ES-I3 (cell line): ENCODE measurements around the gene DGKI.

Experiments
- H3K36me3 ChIP-seq: 2 replicates; pipeline ENCODE4 v1.6.1; 2013; ENCODE audit warnings: mild to moderate bottlenecking, low read length, control low read depth, moderate library complexity; ENCODE audit not compliant: insufficient read depth
- H3K4me1 ChIP-seq: 2 replicates; pipeline ENCODE4 v1.6.1; 2013; ENCODE audit warnings: mild to moderate bottlenecking, control low read depth, low read length; ENCODE audit not compliant: insufficient read depth
- H3K9ac ChIP-seq: 2 replicates; pipeline ENCODE4 v1.6.1; 2013; ENCODE audit warnings: low read depth, mild to moderate bottlenecking, low read length, moderate library complexity
- H3K9me3 ChIP-seq: 2 replicates; pipeline ENCODE4 v1.6.1; 2013; ENCODE audit warnings: mild to moderate bottlenecking, low read length, moderate library complexity; ENCODE audit not compliant: control insufficient read depth, insufficient read depth

The DGKI gene

DNA sequence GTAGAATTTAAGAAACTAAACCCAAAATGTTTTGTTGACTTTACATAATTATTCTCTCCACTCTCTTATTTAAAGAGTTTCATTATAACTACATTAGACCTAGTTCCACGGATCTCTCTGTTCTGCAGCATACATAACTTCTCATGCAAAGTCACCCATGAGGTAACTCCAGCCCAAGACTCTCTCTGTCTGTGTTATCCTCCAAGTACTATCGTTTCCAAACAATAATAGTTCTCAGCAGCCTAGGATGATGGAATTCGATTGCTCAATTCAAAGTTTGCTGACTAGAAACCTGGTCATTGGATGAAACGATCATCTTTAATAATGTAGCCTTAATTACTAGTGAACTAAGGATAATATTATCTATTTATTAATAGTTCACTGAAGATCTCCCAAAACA is 300.1 kb downstream of the DGKI start:
- Histone ChIP-seq H3K4me1 (no peaks in the 10 kb centered on the region), H3K9me3 (no peaks in the 10 kb centered on the region)

DNA sequence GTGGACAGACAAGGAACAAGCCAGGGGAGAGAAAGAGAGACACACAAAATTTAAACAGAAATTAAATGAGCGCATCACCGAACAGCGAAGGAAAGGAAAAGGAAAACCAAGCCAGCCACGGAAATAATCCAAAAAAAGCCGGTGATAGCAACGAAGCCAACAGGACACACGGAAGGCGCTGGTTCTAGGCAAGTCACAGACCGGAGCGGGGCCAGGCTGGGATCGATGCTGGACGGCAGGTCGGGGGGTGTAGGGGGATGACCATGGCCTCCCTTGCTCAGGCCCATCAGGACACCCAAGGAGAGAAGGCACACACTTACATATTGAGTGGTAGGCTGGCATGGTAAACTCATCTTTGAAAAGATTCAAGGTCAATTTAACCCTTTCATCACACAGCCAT is 300.8 kb downstream of the DGKI start:
- H3K9me3 ChIP-seq, result no peaks in the 10 kb centered on the region
- H3K9ac ChIP-seq, result no peak overlapping the region
- no peaks in the 10 kb centered on the region for H3K36me3 ChIP-seq
- H3K4me1 ChIP-seq, result no peaks in the 10 kb centered on the region

More for the DNA sequence above, 300.1 kb downstream of the DGKI start:
- Histone ChIP-seq H3K36me3 (no peaks in the 10 kb centered on the region), H3K9ac (no peak overlapping the region)

DNA sequence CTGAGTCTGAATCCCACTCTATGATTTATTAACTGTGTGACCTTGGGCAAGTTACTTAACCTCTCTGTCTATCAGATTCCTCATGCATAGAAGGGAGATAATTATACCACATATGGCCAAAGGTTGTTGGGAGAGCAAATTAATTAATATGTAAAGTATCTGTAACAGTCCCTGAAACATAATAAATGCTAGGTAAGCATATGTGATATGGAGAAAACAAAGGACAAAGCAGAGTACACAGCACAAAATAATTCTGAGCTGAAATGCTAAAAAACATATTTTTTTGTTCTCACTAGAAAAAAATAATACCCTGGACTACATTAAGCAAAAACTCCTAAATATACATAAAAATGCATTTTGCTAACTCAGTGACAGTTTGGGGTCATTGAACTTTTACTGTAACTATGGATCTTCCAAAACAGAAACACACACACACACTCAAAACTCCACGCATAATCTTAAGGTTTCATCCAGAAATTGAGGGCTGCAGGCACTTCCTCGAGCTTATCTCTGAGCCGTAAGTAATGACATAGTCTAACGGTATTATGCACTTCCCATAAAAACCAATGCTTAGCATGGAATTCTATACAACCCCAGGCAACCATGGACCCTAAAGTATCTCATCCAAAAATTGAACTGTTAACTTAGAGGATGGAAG is 301.6 kb downstream of the DGKI start:
- H3K4me1 ChIP-seq, result no peaks in the 10 kb centered on the region
- no peak overlapping the region for H3K9ac ChIP-seq
- H3K36me3 ChIP-seq, result no peaks in the 10 kb centered on the region
- H3K9me3 ChIP-seq, result no peaks in the 10 kb centered on the region

DNA sequence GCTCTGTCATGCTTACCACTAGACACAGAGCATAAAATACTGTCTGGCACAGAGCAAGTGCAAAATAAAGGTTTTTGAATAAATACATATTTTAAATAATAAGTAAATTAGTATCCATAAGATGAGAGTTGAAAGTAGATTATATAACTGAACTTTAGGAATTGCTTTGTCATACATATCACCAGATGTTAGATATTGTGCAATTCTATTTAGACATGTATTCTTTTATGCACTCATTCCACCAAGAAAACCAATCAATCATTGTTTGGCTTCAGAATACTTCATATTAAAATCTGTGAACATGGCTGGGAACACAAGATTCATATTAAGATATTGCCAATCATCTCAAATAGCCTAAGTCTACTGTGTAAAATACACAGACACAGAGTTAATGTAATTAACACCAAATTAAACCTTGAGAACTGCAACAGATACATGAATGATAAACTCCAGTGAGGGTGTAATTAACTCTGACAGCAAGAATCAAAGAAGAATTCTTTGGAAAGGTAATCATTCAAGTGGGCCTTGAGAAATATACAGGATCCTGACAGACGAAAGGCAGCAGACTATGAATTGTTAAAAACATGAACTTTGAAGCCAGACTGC is 302.2 kb downstream of the DGKI start:
- H3K9ac ChIP-seq, result no peak overlapping the region
- H3K36me3 ChIP-seq, result no peaks in the 10 kb centered on the region
- H3K9me3 ChIP-seq, result no peaks in the 10 kb centered on the region
- no peaks in the 10 kb centered on the region for H3K4me1 ChIP-seq

DNA sequence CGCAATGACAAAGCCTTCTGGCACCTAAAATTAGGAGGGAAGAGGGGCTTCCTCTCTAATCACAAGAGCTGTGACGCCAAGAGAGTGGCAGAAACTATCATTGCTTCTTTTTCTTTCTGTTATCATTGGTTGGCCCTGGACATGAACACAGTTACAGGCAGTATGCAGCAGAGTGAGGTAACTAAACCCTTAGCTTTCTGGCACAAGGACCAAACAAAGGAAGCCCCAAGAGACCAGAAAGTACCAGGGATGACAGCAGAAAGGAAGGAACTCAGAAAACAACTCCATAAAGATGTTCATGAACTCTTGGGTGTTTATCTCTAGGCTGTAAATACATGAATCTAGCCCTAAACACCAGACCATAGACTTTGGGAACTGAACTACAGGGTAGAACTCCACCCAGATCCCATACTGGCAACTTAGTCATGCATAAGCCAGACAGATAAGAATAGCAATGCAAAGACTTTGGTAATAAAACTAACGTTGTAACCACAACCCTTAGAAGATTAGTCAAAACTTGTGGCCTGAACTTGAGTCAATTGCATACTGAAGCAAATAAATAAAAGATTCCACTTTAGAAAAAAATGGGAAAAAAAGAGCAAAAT is 307.6 kb downstream of the DGKI start:
- H3K9ac ChIP-seq, result no peak overlapping the region
- H3K4me1 ChIP-seq, result no peaks in the 10 kb centered on the region
- no peaks in the 10 kb centered on the region; the same call in 1 of the 2 replicates for H3K36me3 ChIP-seq
- H3K9me3 ChIP-seq, result no peaks in the 10 kb centered on the region

DNA sequence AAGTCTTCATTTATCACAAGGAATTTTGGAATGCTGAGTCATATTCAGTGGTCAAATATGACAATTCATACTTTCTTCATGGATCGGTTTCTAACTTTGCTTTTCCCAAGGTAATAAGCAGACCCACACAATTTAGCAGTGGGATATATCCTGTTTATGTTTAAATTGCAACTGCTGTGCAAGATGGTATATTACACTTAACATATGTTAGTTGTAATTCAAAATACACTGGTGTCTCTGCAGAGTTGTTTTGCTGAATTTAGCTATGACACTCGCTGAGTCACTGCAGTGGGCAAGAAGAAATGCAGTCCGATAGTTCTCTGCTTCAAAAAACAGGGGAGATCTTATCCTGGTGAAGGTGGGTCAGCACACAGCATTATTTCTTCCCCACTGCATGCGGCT is 308.4 kb downstream of the DGKI start:
- H3K36me3 ChIP-seq, result no peaks in the 10 kb centered on the region; the same call in 1 of the 2 replicates
- H3K9me3 ChIP-seq, result no peaks in the 10 kb centered on the region
- no peak overlapping the region for H3K9ac ChIP-seq
- no peaks in the 10 kb centered on the region for H3K4me1 ChIP-seq

DNA sequence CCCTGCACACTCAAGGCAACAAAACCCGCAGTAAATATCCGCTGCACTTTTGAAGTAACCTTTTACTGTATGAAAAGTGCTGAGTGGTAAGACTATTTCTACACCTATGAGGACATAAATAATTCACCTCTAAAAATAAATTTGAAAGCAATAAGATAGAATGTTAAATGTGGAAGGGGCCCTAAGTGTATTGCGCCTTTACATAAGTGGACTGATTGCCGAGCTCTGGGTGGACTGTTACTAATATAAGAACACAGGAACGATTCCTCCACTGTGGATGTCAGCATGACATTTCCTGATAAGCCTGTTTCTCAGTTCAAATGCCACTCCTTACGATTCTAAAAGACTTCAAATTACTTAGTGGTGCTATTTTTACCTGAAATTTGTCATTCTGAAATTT is 311.2 kb downstream of the DGKI start:
- H3K9ac ChIP-seq, result no peak overlapping the region
- H3K4me1 ChIP-seq, result no peaks in the 10 kb centered on the region
- H3K36me3 ChIP-seq, result no peaks in the 10 kb centered on the region; the same call in 1 of the 2 replicates
- no peaks in the 10 kb centered on the region; the same call in 1 of the 2 replicates for H3K9me3 ChIP-seq

DNA sequence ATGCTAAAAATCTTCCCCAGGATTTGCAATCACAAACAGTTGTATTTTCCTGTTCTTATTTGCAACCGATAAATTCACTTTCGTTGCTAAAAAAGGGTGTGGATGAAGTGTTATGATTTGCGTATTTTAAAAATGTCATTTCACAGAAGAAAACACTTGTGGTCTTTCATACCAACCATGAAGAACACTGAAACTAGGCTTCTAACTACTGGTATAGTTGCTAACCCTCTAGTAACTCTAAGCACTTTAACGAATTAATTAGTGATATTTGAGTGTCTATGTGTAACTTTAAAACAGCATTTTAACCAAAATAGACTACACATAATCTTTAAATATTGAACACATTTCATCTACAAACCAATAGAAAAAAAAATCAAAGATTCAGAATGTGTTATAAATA is 315.1 kb downstream of the DGKI start:
- Histone ChIP-seq H3K36me3 (no peaks in the 10 kb centered on the region), H3K9me3 (no peaks in the 10 kb centered on the region; the same call in 1 of the 2 replicates), H3K4me1 (no peaks in the 10 kb centered on the region), H3K9ac (no peak overlapping the region)

DNA sequence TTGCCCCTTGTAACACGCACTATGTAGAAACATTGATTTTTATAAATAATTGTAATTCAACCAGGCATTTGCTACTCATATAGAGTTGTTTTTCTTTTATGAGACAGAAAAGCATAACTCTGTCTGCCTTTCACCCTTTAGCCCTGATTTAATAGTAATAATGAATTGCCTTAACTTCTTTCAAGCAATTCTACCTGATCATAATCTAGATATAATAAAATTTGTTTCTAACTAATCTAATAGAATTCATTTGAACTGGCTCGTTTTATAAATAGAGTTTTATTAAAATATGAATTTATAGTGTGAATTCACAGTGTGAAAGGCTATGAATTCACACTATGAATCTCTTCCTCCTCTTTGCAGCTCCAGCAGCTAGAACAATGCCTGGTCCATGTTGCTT is 319.1 kb downstream of the DGKI start:
- Histone ChIP-seq H3K9ac (no peak overlapping the region), H3K36me3 (no peaks in the 10 kb centered on the region), H3K4me1 (no peaks in the 10 kb centered on the region), H3K9me3 (no peaks in the 10 kb centered on the region)

DNA sequence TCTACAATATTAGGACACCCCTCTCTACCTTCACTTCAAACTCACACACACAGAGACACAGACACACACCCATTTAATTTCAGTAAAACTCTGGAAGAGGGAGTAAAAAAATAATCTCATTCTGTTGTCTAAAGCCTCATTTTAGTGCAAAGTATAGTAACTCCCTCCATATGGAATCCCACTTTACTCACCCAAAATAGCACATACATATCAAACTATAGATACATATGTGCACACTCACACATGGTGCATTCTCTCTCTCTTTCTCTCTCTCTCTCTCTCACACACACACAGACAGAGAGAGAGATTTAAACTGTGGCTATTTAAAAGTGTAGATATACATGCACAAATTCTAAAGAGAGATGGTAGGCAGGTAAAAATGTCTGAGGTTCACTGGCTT is 323.6 kb downstream of the DGKI start:
- Histone ChIP-seq H3K9ac (no peak overlapping the region), H3K36me3 (no peaks in the 10 kb centered on the region), H3K9me3 (no peaks in the 10 kb centered on the region), H3K4me1 (no peaks in the 10 kb centered on the region)

DNA sequence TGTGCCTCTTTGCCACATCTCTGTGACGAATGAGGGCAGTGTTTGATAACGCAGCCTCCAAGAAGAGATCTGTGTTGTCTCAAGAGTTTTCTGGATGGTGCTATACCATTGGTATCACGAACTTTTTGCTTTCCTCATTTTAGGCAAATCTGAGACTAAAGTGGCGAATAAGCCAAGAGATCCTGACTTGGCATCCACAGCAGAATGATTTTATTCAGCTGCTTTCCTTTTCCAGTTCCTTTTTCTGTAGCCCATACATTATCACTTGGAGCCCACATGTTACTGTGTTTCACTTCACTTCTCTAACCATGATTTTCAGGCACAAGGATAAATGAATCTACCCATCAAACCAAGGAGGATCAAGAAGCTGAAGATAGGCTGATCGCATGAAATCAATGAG is 325.3 kb downstream of the DGKI start:
- Histone ChIP-seq H3K9me3 (no peaks in the 10 kb centered on the region), H3K36me3 (no peaks in the 10 kb centered on the region), H3K9ac (no peak overlapping the region), H3K4me1 (no peaks in the 10 kb centered on the region)

DNA sequence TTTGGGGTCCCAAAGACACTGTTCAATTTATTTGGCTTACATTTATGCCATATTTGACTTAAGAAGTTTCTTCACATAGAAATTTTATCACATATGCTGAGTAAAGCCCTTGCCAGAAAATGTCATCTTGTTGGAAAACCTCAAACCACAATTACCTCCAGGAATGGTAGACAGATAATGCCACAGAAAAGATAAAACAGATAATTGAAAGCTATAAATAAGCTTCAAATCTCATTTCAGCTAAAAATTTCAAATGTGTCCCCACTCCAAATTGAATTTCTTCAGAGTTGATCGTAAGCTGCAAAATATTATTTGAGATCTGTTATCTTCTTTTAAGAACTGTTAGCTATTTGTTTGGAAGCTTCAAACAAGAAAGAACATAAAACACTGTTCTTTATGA is 326.8 kb downstream of the DGKI start:
- no peaks in the 10 kb centered on the region for H3K36me3 ChIP-seq
- H3K4me1 ChIP-seq, result no peaks in the 10 kb centered on the region
- H3K9ac ChIP-seq, result no peak overlapping the region
- H3K9me3 ChIP-seq, result no peaks in the 10 kb centered on the region

DNA sequence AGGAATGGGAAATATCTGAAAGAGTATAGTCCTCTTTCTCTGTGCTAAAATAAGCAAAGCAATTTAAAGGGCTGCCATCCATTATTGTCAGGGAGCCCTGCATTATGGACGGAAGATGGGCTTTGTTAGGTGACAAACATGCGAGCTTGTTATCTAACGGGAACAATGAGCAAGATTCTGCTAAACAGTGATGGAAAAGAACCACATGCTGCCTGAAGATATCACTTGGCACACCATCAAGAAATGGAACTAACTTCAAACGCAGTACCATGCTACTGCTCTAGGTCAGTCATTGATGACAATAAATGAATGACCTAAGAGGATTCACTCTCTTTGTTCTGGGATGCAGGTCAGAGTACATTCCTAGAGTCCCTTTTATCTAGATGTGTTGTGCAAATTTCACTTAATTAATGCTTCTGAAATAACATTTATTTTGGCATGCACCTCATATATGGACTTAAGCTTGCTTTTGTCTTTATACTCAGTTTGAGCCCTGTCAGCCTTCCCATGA is 327.5 kb downstream of the DGKI start:
- H3K9ac ChIP-seq, result no peak overlapping the region
- H3K9me3 ChIP-seq, result no peaks in the 10 kb centered on the region
- no peaks in the 10 kb centered on the region for H3K36me3 ChIP-seq
- H3K4me1 ChIP-seq, result no peaks in the 10 kb centered on the region

DNA sequence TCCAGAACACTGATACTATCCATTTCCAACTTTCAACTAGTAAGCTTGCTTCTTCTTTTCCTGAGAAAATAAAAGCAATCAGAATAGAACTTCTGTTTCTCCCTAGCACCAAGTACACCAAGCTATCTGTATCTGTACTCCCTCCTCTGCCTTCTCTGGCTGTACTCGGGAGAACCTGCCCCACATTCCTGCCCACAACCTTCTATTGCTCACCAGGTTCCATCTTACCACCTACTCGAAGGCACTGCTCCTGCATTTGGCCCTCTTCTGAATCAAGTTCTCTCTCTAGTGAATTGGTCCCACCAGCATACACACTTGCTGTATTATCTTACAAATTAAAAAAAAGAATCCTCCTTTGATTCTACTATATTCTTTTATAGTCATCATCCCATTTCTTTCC is 333.7 kb downstream of the DGKI start:
- H3K36me3 ChIP-seq, result no peaks in the 10 kb centered on the region

DNA sequence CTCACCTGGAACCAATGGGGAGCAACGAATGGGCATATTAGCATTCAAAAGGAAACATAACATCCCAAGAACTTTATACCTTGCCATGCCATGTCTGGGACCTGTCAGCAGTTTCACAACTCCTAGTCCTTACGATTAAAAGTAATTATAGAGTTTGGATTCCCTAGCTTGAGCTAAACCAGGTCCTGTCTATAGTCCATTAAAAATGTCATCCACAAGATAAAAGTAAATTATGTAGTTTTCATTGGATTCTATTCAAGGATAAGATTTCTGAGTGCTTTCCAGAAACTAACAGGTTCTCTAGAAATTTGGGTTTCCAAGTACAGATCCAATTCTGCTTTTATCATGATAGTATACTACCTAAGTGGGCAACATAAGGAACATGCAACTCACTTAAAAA is 339.7 kb downstream of the DGKI start:
- H3K9ac ChIP-seq, result no peak overlapping the region
- H3K36me3 ChIP-seq, result no peaks in the 10 kb centered on the region
- H3K9me3 ChIP-seq, result peaks cover 7% of the 10 kb centered on the region
- peaks cover 11% of the 10 kb centered on the region; the same call in 1 of the 2 replicates for H3K4me1 ChIP-seq

More for the DNA sequence above, 333.7 kb downstream of the DGKI start:
- no peak overlapping the region for H3K9ac ChIP-seq
- peaks cover 4% of the 10 kb centered on the region for H3K9me3 ChIP-seq
- H3K4me1 ChIP-seq, result peaks cover 11% of the 10 kb centered on the region; the same call in 1 of the 2 replicates
